ENCODE measurements around the gene YEATS2. TPM values are rescaled to one million over a fixed set of nuclear protein-coding genes. Genes with fewer than 3 reads are reported as not detected.
A peak's percentile ranks its signal among the peaks of the same experiment; 100 is the strongest.
"Not testable (repeated sequence)": the region's sequence is repeated elsewhere in the genome, so short reads cannot be mapped to it uniquely, and the experiment has no call there.

YEATS2 gene
- total and polyA plus RNA-seq, 3 experiments from 2014 or later: 5.7 to 31.6 (median 30.5) TPM

DNA sequence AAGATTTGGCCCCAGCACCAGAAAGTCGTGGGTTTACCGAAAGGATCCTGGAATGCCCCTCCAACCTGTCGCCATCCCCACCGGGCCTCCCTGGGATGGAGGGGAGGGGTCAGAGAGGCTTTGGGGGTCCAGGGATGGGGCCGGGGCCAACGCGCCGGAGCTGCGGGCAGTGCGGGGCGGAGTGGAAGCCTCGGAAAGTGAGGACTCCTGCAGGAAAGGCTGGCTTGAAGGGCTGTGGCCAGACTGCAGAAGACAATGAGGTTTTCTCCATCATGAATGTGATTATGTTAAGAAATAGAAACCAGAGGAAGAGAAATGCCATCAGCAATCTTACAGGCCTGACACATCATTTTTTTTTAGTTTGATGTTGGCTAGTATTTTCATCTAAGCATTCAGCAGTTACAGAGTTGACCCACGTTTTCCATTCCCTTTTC is 738 bp downstream of the YEATS2 start:
- Histone ChIP-seq H3K4me3 (ENCODE audit: low read length) (peak overlapping the region; percentile 85), H3K36me3 (ENCODE audit: insufficient read depth, low read length) (no peaks in the 10 kb centered on the region), H3K27me3 (ENCODE audit: insufficient read depth, low read length, poor library complexity, severe bottlenecking) (no peaks in the 10 kb centered on the region), H3K4me1 (ENCODE audit: insufficient read depth, low read length) (peaks cover 18% of the 10 kb centered on the region), H3K9me3 (ENCODE audit: low read length) (no peaks in the 10 kb centered on the region), H3K27ac (ENCODE audit: low read depth, low read length) (peak overlapping the region; percentile 84)
- H3K4me3 Mint-ChIP-seq: peak overlapping the region; percentile 96 to 99 (median 98)
- H3K4me1 Mint-ChIP-seq: peaks cover 38 to 51% (median 48%) of the 10 kb centered on the region in 3 donors
- H3K36me3 Mint-ChIP-seq: peaks cover 0 to 10% (median 1%) of the 10 kb centered on the region in 3 donors
- POLR2A ChIA-PET: interaction anchor here (2.1 kb wide), 1 partner anchor 62 kb away, joined by 39 read pairs; the partner anchor contains the start of gene KLHL24
- H3K27ac Mint-ChIP-seq: peak overlapping the region; percentile 74 to 96 (median 88)
- peaks cover 0 to 3% of the 10 kb centered on the region in 2 donors for H3K27me3 Mint-ChIP-seq
- CTCF ChIA-PET: interaction anchor here (1.3 to 1.7 kb wide), 2 partner anchors 13 to 62 kb away, joined by 3 to 4 read pairs; no protein-coding TSS in a partner anchor
- no peaks in the 10 kb centered on the region for H3K9me3 Mint-ChIP-seq
- DNase-seq: peak; percentile 3 to 46 (median 24)

DNA sequence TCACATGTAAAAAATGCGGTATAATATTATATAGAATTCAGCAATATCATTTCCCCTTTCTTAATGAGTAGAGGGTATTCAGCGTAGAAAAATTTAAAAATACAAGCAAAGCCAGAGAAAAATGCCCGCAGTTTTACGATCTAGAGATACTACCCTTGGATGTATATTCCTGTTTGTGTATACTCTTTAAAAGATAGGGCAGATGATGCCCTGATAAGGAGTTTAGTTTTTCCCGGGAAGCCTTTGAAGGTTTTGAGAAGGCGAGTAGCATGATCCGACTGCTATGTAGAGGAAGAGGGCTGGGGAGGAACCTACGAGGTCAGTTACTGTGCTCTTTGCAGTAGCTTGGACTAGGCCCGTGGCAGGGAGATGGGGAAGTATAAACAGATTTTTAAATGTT is 1.2 kb downstream of the YEATS2 start:
- Histone ChIP-seq H3K4me1 (ENCODE audit: insufficient read depth, low read length) (peaks cover 18% of the 10 kb centered on the region), H3K36me3 (ENCODE audit: insufficient read depth, low read length) (no peaks in the 10 kb centered on the region), H3K4me3 (ENCODE audit: low read length) (peak overlapping the region; percentile 85), H3K27me3 (ENCODE audit: insufficient read depth, low read length, poor library complexity, severe bottlenecking) (no peaks in the 10 kb centered on the region), H3K9me3 (ENCODE audit: low read length) (no peaks in the 10 kb centered on the region), H3K27ac (ENCODE audit: low read depth, low read length) (peak overlapping the region; percentile 84)
- Mint-ChIP-seq H3K27ac (peak overlapping the region; percentile 74 to 96 (median 88)), H3K27me3 (peaks cover 0 to 3% of the 10 kb centered on the region in 2 donors), H3K4me3 (peak overlapping the region; percentile 96 to 99 (median 98)), H3K9me3 (no peaks in the 10 kb centered on the region), H3K36me3 (peaks cover 0 to 10% (median 1%) of the 10 kb centered on the region in 3 donors), H3K4me1 (peaks cover 42 to 55% (median 52%) of the 10 kb centered on the region in 3 donors)
- POLR2A ChIA-PET: interaction anchor here (2.1 kb wide), 1 partner anchor 63 kb away, joined by 39 read pairs; the partner anchor contains the start of gene KLHL24
- DNase-seq: no peak
- CTCF ChIA-PET: no interaction called here

DNA sequence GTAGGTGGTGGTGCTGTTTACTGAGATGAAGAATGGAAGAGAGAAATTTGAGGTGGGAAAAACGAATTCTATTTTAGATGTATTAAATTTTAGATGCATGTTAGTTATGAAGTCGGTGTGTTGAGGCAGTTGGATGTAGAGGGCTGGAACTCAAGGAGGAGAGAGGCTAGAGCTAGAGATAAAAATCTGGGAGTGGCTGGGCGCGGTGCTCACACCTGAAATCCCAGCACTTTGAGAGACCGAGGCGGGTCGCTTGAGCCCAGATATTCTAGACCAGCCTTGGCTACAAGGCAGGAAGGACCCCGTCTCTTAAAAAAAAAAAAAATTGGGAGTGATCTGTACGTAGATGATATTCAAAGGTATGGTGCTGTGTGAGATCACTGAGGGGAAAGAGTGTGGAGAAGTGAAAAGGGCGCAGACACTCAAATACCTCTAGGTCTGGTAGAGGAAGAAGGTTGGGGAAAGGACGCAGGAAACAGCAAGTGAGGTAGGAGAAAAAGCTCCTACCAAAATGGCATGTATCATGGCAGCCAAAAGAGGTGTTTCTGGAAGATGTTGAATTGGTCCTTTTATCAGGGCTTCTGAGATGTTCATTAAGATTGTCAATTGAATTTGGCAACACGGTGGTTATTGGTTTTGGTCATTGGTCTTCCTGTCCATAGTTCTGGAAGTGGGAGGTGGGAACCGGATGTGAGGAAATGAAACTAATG is 1.8 kb downstream of the YEATS2 start:
- Histone ChIP-seq H3K36me3 (ENCODE audit: insufficient read depth, low read length) (no peaks in the 10 kb centered on the region), H3K27ac (ENCODE audit: low read depth, low read length) (peak overlapping the region; percentile 84), H3K27me3 (ENCODE audit: insufficient read depth, low read length, poor library complexity, severe bottlenecking) (no peaks in the 10 kb centered on the region), H3K9me3 (ENCODE audit: low read length) (no peaks in the 10 kb centered on the region), H3K4me3 (ENCODE audit: low read length) (peak overlapping the region; percentile 85), H3K4me1 (ENCODE audit: insufficient read depth, low read length) (peaks cover 18% of the 10 kb centered on the region)
- Mint-ChIP-seq H3K27me3 (no peaks in the 10 kb centered on the region), H3K4me3 (peak overlapping the region; percentile 96 to 99 (median 98)), H3K9me3 (no peaks in the 10 kb centered on the region), H3K36me3 (peaks cover 0 to 10% (median 1%) of the 10 kb centered on the region in 3 donors), H3K27ac (peak overlapping the region; percentile 74 to 96 (median 88)), H3K4me1 (peaks cover 46 to 61% (median 57%) of the 10 kb centered on the region in 3 donors)
- ChIA-PET POLR2A (interaction anchor here (0.6 kb wide), 1 partner anchor 57 kb away, joined by 3 read pairs; no protein-coding TSS in a partner anchor), CTCF (no interaction called here)
- DNase-seq: no peak

DNA sequence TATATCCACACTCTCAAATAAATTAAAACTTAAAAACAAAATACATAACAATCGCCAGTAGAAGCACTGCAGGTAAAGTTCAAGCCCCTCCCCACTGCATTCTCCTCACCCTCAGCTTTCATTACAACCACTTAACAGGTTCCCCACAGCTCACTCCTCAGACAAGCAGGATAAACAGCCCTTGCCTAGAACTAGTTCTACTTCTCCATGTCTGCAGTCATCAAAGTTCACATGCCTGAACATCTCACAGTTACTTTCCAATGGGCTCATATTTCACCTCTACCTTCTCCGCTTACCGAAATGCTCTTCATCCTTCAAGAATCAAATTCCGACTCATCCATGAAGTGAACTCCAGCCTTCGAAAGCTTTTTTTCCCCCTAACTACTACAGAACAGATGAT is 4.1 kb downstream of the YEATS2 start:
- POLR2A ChIA-PET: no interaction called here

DNA sequence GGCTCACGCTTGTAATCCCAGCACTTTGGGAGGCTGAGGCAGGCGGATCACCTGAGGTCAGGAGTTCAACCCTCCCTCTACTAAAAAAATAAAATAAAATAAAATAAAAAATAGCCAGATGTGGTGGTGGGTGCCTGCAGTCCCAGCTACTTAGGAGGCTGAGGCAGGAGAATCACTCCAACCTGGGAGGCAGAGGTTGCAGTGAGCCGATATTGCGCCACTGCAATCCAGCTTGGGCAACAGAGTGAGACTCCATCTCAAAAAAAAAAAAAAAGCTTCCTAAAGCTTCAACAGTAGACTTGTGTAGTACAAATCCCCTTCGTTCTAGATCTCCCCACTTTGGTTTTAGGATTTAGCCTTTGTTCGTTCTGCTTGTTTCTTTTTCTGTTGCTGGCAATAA is 6.3 kb downstream of the YEATS2 start:
- H3K4me3 Mint-ChIP-seq; H3K27me3 Mint-ChIP-seq; H3K27me3 ChIP-seq (ENCODE audit: insufficient read depth, low read length, poor library complexity, severe bottlenecking); H3K36me3 ChIP-seq (ENCODE audit: insufficient read depth, low read length); H3K27ac ChIP-seq (ENCODE audit: low read depth, low read length); H3K36me3 Mint-ChIP-seq; H3K9me3 ChIP-seq (ENCODE audit: low read length); H3K4me3 ChIP-seq (ENCODE audit: low read length); H3K9me3 Mint-ChIP-seq; POLR2A ChIA-PET; DNase-seq: not testable (repeated sequence)
- peaks cover 41 to 64% (median 63%) of the 10 kb centered on the region in 3 donors for H3K4me1 Mint-ChIP-seq
- H3K4me1 ChIP-seq (ENCODE audit: insufficient read depth, low read length): peaks cover 14% of the 10 kb centered on the region
- H3K27ac Mint-ChIP-seq: peak overlapping the region in 5 of 8 donors; percentile 1 to 77 (median 35)
- CTCF ChIA-PET: interaction anchor here (2.0 kb wide), 1 partner anchor 63 kb away, joined by 4 read pairs; no protein-coding TSS in a partner anchor

More for the DNA sequence above, 4.1 kb downstream of the YEATS2 start:
- CTCF ChIA-PET: no interaction called here
- Mint-ChIP-seq H3K4me3 (peak overlapping the region in 2 of 7 donors; percentile 8 to 14), H3K27me3 (no peaks in the 10 kb centered on the region), H3K4me1 (peaks cover 51 to 72% (median 70%) of the 10 kb centered on the region in 3 donors), H3K36me3 (peaks cover 0 to 10% (median 3%) of the 10 kb centered on the region in 3 donors), H3K27ac (peak overlapping the region in 2 of 8 donors; percentile 21 to 66), H3K9me3 (no peaks in the 10 kb centered on the region)
- H3K27me3 ChIP-seq (ENCODE audit: insufficient read depth, low read length, poor library complexity, severe bottlenecking): no peaks in the 10 kb centered on the region
- H3K4me3 ChIP-seq (ENCODE audit: low read length): no peak overlapping the region
- peaks cover 18% of the 10 kb centered on the region for H3K4me1 ChIP-seq (ENCODE audit: insufficient read depth, low read length)
- no peak overlapping the region for H3K27ac ChIP-seq (ENCODE audit: low read depth, low read length)
- no peak for DNase-seq
- H3K36me3 ChIP-seq (ENCODE audit: insufficient read depth, low read length): no peaks in the 10 kb centered on the region
- no peaks in the 10 kb centered on the region for H3K9me3 ChIP-seq (ENCODE audit: low read length)

DNA sequence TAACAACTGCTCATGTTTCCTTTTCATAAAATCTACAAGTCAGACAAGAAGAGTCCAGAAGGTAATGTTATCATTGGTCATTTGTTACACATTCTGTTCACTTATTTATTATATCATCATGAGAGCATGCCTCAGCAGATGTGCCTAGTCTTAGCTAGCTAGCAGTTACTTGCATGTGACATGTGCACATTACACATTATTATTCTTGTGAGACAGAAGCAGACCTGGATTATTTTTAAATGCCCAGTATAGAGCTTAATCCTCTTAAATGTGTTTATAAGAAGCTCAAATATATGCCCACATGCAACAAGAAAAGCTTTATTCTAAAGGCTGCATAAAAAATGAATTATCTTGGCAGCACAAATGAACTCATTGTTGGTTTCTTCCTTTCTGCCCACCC is 12.6 kb downstream of the YEATS2 start:
- DNase-seq: no peak
- Mint-ChIP-seq H3K27me3 (no peaks in the 10 kb centered on the region), H3K4me1 (peaks cover 10 to 30% (median 30%) of the 10 kb centered on the region in 3 donors), H3K9me3 (no peaks in the 10 kb centered on the region), H3K27ac (peak overlapping the region in 2 of 8 donors; percentile 11 to 35), H3K4me3 (no peak overlapping the region), H3K36me3 (peaks cover 0 to 11% (median 5%) of the 10 kb centered on the region in 3 donors)
- Histone ChIP-seq H3K27ac (ENCODE audit: low read depth, low read length) (no peak overlapping the region), H3K4me1 (ENCODE audit: insufficient read depth, low read length) (no peaks in the 10 kb centered on the region), H3K27me3 (ENCODE audit: insufficient read depth, low read length, poor library complexity, severe bottlenecking) (no peaks in the 10 kb centered on the region), H3K36me3 (ENCODE audit: insufficient read depth, low read length) (no peaks in the 10 kb centered on the region), H3K4me3 (ENCODE audit: low read length) (no peak overlapping the region), H3K9me3 (ENCODE audit: low read length) (no peaks in the 10 kb centered on the region)
- ChIA-PET CTCF (no interaction called here), POLR2A (no interaction called here)

DNA sequence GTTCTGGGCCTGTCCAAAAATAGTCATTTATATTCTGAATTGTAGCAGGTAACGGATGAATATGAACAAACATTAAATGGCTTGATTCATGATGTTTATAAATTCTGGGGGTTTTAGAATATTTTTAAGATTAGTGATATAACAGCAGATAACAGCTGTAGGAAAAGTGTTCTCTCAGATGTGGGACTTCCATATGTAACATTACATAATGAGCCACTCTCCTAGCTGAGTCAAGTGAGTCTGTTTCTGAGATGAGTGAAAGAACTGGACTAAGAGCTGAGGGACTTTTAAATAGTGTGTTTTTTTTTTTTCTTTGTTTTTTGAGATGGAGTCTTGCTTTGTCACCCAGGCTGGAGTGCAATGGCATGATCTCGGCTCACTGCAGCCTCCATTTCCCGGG is 13.9 kb downstream of the YEATS2 start:
- ChIA-PET POLR2A (interaction anchor here (0.8 kb wide), 1 partner anchor 75 kb away, joined by 6 read pairs; no protein-coding TSS in a partner anchor), CTCF (interaction anchor here (1.6 kb wide), 1 partner anchor 15 kb away, joined by 4 read pairs; no protein-coding TSS in a partner anchor)
- no peak overlapping the region for H3K4me3 Mint-ChIP-seq
- H3K36me3 ChIP-seq (ENCODE audit: insufficient read depth, low read length): no peaks in the 10 kb centered on the region
- peak overlapping the region in 1 of 8 donors; percentile 35 for H3K27ac Mint-ChIP-seq
- DNase-seq: no peak
- H3K4me1 ChIP-seq (ENCODE audit: insufficient read depth, low read length): no peaks in the 10 kb centered on the region
- no peak overlapping the region for H3K4me3 ChIP-seq (ENCODE audit: low read length)
- no peaks in the 10 kb centered on the region for H3K27me3 Mint-ChIP-seq
- H3K9me3 Mint-ChIP-seq: no peaks in the 10 kb centered on the region
- H3K4me1 Mint-ChIP-seq: peaks cover 5 to 22% (median 20%) of the 10 kb centered on the region in 3 donors
- H3K9me3 ChIP-seq (ENCODE audit: low read length): no peaks in the 10 kb centered on the region
- no peak overlapping the region for H3K27ac ChIP-seq (ENCODE audit: low read depth, low read length)
- H3K27me3 ChIP-seq (ENCODE audit: insufficient read depth, low read length, poor library complexity, severe bottlenecking): no peaks in the 10 kb centered on the region
- peaks cover 0 to 18% (median 5%) of the 10 kb centered on the region in 3 donors for H3K36me3 Mint-ChIP-seq

DNA sequence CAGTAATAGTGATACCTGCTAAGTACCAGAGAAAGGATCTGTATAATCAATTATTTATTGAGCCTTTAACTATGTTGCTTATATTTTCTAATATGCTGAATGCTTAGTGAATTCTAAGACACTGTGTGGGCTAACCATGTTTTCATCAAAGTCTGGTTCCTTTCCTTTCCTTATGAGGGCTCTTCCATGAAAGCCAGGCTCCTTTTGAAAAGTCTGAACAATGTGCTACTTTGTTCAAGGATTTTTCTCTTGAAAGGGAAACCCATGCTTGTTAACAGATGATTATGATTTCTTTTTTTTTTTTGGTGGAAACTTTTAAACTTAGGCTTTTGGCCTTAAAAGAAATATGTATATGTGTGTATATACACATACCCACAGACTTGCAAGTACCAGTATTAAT is 17.0 kb downstream of the YEATS2 start:
- ChIA-PET CTCF (no interaction called here), POLR2A (no interaction called here)
- Mint-ChIP-seq H3K4me1 (peaks cover 3 to 15% (median 14%) of the 10 kb centered on the region in 3 donors), H3K27ac (no peak overlapping the region), H3K9me3 (no peaks in the 10 kb centered on the region), H3K4me3 (no peak overlapping the region), H3K27me3 (no peaks in the 10 kb centered on the region), H3K36me3 (peaks cover 4 to 46% (median 15%) of the 10 kb centered on the region in 3 donors)
- H3K27ac ChIP-seq (ENCODE audit: low read depth, low read length): no peak overlapping the region
- no peak overlapping the region for H3K4me3 ChIP-seq (ENCODE audit: low read length)
- H3K36me3 ChIP-seq (ENCODE audit: insufficient read depth, low read length): peaks cover 8% of the 10 kb centered on the region
- DNase-seq: no peak
- no peaks in the 10 kb centered on the region for H3K4me1 ChIP-seq (ENCODE audit: insufficient read depth, low read length)
- H3K9me3 ChIP-seq (ENCODE audit: low read length): no peaks in the 10 kb centered on the region
- no peaks in the 10 kb centered on the region for H3K27me3 ChIP-seq (ENCODE audit: insufficient read depth, low read length, poor library complexity, severe bottlenecking)

Measured in CD8-positive, alpha-beta memory T cell (primary cell).